ENCODE data around the gene MTRF1. TPM values are rescaled to one million over a fixed set of nuclear protein-coding genes. Genes with fewer than 3 reads are reported as not detected.

Gene MTRF1
- total RNA-seq, 1 experiment from 2014 or later: 18.2 TPM

GRCh38 chr13:41224113-41225110 lies 39.0 kb downstream of the MTRF1 start:
- no peak for DNase-seq (ENCODE audit: extremely low read depth, low read depth)

- peak; percentile 47 for DNase-seq (ENCODE audit: extremely low read depth, low read depth)
These were observed 41.0 kb downstream of the MTRF1 start for GRCh38 chr13:41222259-41222852.

- no peak for DNase-seq (ENCODE audit: extremely low read depth, low read depth)
These were observed 43.0 kb downstream of the MTRF1 start for GRCh38 chr13:41220401-41220800.

- no peak for DNase-seq (ENCODE audit: extremely low read depth, low read depth)
These were observed 47.2 kb downstream of the MTRF1 start for GRCh38 chr13:41216160-41216559.

- no peak for DNase-seq (ENCODE audit: extremely low read depth, low read depth)
These were observed 49.5 kb downstream of the MTRF1 start for GRCh38 chr13:41213919-41214318.

- no peak for DNase-seq (ENCODE audit: extremely low read depth, low read depth)
These were observed 50.1 kb downstream of the MTRF1 start for GRCh38 chr13:41213316-41213715.

GRCh38 chr13:41212881-41213280 lies 50.5 kb downstream of the MTRF1 start:
- no peak for DNase-seq (ENCODE audit: extremely low read depth, low read depth)

GRCh38 chr13:41211062-41211461 lies 52.3 kb downstream of the MTRF1 start:
- no peak for DNase-seq (ENCODE audit: extremely low read depth, low read depth)

- no peak for DNase-seq (ENCODE audit: extremely low read depth, low read depth)
These were observed 56.9 kb downstream of the MTRF1 start for GRCh38 chr13:41206467-41206866.

- DNase-seq (ENCODE audit: extremely low read depth, low read depth): no peak
These were observed 59.6 kb downstream of the MTRF1 start for GRCh38 chr13:41203810-41204209.

- DNase-seq (ENCODE audit: extremely low read depth, low read depth): no peak
These were observed 63.2 kb downstream of the MTRF1 start for GRCh38 chr13:41200126-41200525.

GRCh38 chr13:41199526-41199925 lies 63.9 kb downstream of the MTRF1 start:
- no peak for DNase-seq (ENCODE audit: extremely low read depth, low read depth)

GRCh38 chr13:41199079-41199478 lies 64.3 kb downstream of the MTRF1 start:
- DNase-seq (ENCODE audit: extremely low read depth, low read depth): no peak

- no peak for DNase-seq (ENCODE audit: extremely low read depth, low read depth)
These were observed 66.8 kb downstream of the MTRF1 start for GRCh38 chr13:41196620-41197019.

- no peak for DNase-seq (ENCODE audit: extremely low read depth, low read depth)
These were observed 67.4 kb downstream of the MTRF1 start for GRCh38 chr13:41196011-41196410.

GRCh38 chr13:41193919-41194824 lies 69.2 kb downstream of the MTRF1 start, which contains the start of gene KBTBD7:
KBTBD7 (minus strand) TSS chr13:41194569; CDS start chr13:41194257, 312 bp downstream.
- peak; percentile 81 for DNase-seq (ENCODE audit: extremely low read depth, low read depth)

GRCh38 chr13:41193469-41193868 lies 69.9 kb downstream of the MTRF1 start:
- no peak for DNase-seq (ENCODE audit: extremely low read depth, low read depth)

GRCh38 chr13:41188584-41188983 lies 74.8 kb downstream of the MTRF1 start:
- DNase-seq (ENCODE audit: extremely low read depth, low read depth): no peak

- DNase-seq (ENCODE audit: extremely low read depth, low read depth): no peak
These were observed 76.9 kb downstream of the MTRF1 start for GRCh38 chr13:41186481-41186880.

- no peak for DNase-seq (ENCODE audit: extremely low read depth, low read depth)
These were observed 81.1 kb downstream of the MTRF1 start for GRCh38 chr13:41182231-41182630.
